GM12878 (cell line): ENCODE measurements around the gene MPPED1.

Source experiments
- BHLHE40 ChIP-seq, 2 experiments: fragments of 450-650 bp in 1 of 2; IDR thresholded peaks; 2 replicates each; pipeline ENCODE4 v1.6.1; 2011 to 2017; ENCODE audit warnings: low read depth in 2 of 2, borderline replicate concordance in 1 of 2, improper control_type of control experiment in 1 of 2, low read length in 1 of 2, mild to moderate bottlenecking in 1 of 2
- BMI1 ChIP-seq: fragments of 450-650 bp; IDR thresholded peaks from 2 replicates; pipeline ENCODE4 v1.6.1; 2016; ENCODE audit warnings: mild to moderate bottlenecking, moderate library complexity, borderline replicate concordance
- CTCF ChIP-seq, 3 experiments: IDR thresholded peaks in 2 of 3; conservative IDR thresholded peaks in 1 of 3; 2 replicates each; pipeline ENCODE4 v1.5.1; 2011; ENCODE audit warnings: low read depth in 3 of 3, low read length in 3 of 3, mild to moderate bottlenecking in 3 of 3, control low read depth in 2 of 3, moderate library complexity in 2 of 3, inconsistent platforms in 1 of 3, mixed read lengths in 1 of 3; ENCODE audit not compliant: control insufficient read depth in 2 of 3, insufficient read depth in 1 of 3; ENCODE audit errors: extremely low read depth in 1 of 3
- ELK1 ChIP-seq: IDR thresholded peaks from 2 replicates; pipeline ENCODE4 v1.6.1; 2012; ENCODE audit warnings: low read depth, low read length, improper control_type of control experiment
- SUZ12 ChIP-seq: fragments of 200-600 bp; sonication (generic); IDR thresholded peaks from one replicate; pipeline ENCODE4 v1.6.1; 2018; ENCODE audit warnings: antibody characterized with exemption, mild to moderate bottlenecking; ENCODE audit not compliant: unreplicated experiment

GRCh38 chr22:43516996-43517635 lies 105.3 kb downstream of the MPPED1 start:
- TF ChIP-seq CTCF (IDR thresholded peaks at IDR 0.05 in 2 of 3, conservative IDR thresholded peaks at IDR 0.05 in 1 of 3; ENCODE audit: control insufficient read depth in 2 of 3, extremely low read depth in 1 of 3, insufficient read depth in 1 of 3, low read depth in 3 of 3, low read length in 3 of 3): no peak
- no peak for TF ChIP-seq ELK1
- TF ChIP-seq BMI1: no peak
- no peak for TF ChIP-seq BHLHE40 (IDR thresholded peaks at IDR 0.05; ENCODE audit: borderline replicate concordance in 1 of 2, low read depth in 2 of 2, low read length in 1 of 2)
- no peak for TF ChIP-seq SUZ12
